Testis (tissue), 3 donors: Measurements from ENCODE around the gene ABHD17B. TPM values are rescaled to one million over a fixed set of nuclear protein-coding genes. Genes with fewer than 3 reads are reported as not detected.

Experiments
- DNase-seq: peaks from one replicate; pipeline ENCODE4 v3.0.0-alpha.2; 2019
- H3K27ac ChIP-seq, 2 donors: fragments of 200-600 bp; sonication (generic); one replicate each; pipeline ENCODE4 v1.5.1; 2019
- H3K27me3 ChIP-seq: fragments of 200-600 bp; sonication (generic); one replicate; pipeline ENCODE4 v1.5.1; 2019
- H3K36me3 ChIP-seq: fragments of 200-600 bp; sonication (generic); one replicate; pipeline ENCODE4 v1.5.1; 2017; ENCODE audit warnings: low read depth; ENCODE audit errors: missing control alignments
- H3K4me1 ChIP-seq: fragments of 200-600 bp; sonication (generic); one replicate; pipeline ENCODE4 v1.5.1; 2019
- H3K4me3 ChIP-seq, 2 donors: fragments of 200-600 bp; sonication (generic); one replicate each; pipeline ENCODE4 v1.5.1; 2017 to 2019
- H3K9me3 ChIP-seq: fragments of 200-600 bp; sonication (generic); one replicate; pipeline ENCODE4 v1.5.1; 2017
- CTCF ChIP-seq, 3 experiments: fragments of 450-650 bp in 2 of 3; fragments of 200-600 bp in 1 of 3; sonication (generic) in 1 of 3; IDR thresholded peaks; one replicate each; pipeline ENCODE4 v1.5.1; 2016 to 2019; ENCODE audit warnings: antibody characterized with exemption in 3 of 3, mild to moderate bottlenecking in 2 of 3, moderate library complexity in 1 of 3
- POLR2A ChIP-seq: fragments of 450-650 bp; IDR thresholded peaks from one replicate; pipeline ENCODE4 v1.6.1; 2017; ENCODE audit warnings: antibody characterized with exemption, mild to moderate bottlenecking, moderate library complexity
- WGBS, 2 donors: methylation state at CpG; one replicate each; pipeline ENCODE4 v1.1.5; 2018; 5-methylcytosine and 5-hydroxymethylcytosine counted together
- intact Hi-C: fragments of 100-400 bp; cut with DNase I; formaldehyde crosslinking; loops from one replicate; pipeline ENCODE4 v1.15.1; 2023; ENCODE audit warnings: low total_unique reads
- polyA plus RNA-seq: library from polyadenylated mRNA; stranded (reverse); fragments of 350-450 nt; fragmentation: Illumina TruSeq; extraction: RNeasy Lipid Tissue Mini Kit (QIAGEN cat#74804); gene quantifications from one replicate; pipeline ENCODE4 v1.2.3, GENCODE V29; 2014; ENCODE audit warnings: low read depth, low replicate concordance; ENCODE audit not compliant: insufficient read depth
- total RNA-seq, 2 donors: library from RNA; depleted of rRNA; stranded (reverse); fragments of >200 nt; gene quantifications; one replicate each; pipeline ENCODE4 v1.2.3, GENCODE V29; 2016

ABHD17B gene
- total and polyA plus RNA-seq, 3 donors from 2014 or later, result 31.3 to 42.2 (median 41.3) TPM

DNA sequence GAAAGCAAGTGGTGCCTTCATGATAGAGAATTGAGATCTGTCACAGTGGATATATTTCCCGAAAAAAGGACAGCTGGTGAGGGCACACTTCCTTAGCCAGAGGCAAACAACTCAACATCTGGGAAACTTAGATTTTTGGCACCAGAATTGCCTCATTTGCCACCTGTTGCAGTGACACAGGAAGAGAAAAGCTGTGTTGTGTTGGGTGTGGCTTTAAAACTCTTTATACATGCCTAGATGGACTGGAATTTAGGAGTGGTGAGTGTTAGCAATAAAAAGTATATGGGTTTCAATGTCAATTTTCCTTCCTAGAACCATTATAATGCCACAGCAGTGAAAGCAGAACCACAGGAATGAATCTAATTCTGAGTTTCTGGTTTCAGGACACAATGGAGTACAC lies 80.1 kb downstream of the ABHD17B start:
- no peak for DNase-seq
- Histone ChIP-seq H3K4me1 (no peaks in the 10 kb centered on the region), H3K4me3 (no peak overlapping the region), H3K27ac (no peak overlapping the region), H3K27me3 (no peaks in the 10 kb centered on the region), H3K36me3 (no peaks in the 10 kb centered on the region), H3K9me3 (no peaks in the 10 kb centered on the region)
- intact Hi-C loops, result no loop called here
- no peak for TF ChIP-seq POLR2A
- no peak for TF ChIP-seq CTCF (IDR thresholded peaks at IDR 0.05)
- 74 to 78% methylated on average over 1 of the region's 1 CpG for WGBS, 2 donors

GRCh38 chr9:71830153-71830552 lies 80.8 kb downstream of the ABHD17B start:
- intact Hi-C loops, result no loop called here
- no peaks in the 10 kb centered on the region for H3K4me1 ChIP-seq
- H3K27me3 ChIP-seq, result no peaks in the 10 kb centered on the region
- DNase-seq, result no peak
- H3K27ac ChIP-seq, result no peak overlapping the region
- TF ChIP-seq CTCF (IDR thresholded peaks at IDR 0.05), result no peak
- TF ChIP-seq POLR2A, result no peak
- no peaks in the 10 kb centered on the region for H3K36me3 ChIP-seq
- no peak overlapping the region for H3K4me3 ChIP-seq
- 60 to 63% methylated on average over 3 of the region's 3 CpGs for WGBS, 2 donors
- H3K9me3 ChIP-seq, result no peaks in the 10 kb centered on the region

DNA sequence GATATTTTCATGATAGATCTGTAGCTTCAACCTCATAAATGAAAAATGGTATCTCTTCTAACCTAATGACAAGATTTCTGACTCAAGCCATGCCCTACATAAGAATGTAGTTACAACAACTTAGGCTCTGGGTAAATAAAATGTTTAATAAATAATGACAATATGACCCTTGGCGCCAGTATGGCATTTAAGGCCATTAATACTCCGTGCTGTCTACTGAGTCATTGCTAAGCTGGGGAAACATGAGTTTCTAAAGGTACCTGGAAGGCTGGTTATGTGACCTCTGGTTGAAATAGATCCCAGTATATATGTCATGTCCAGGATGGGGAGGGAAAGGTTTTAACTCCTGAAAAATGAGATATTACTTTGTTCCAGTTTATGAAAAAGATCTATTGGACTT lies 84.7 kb downstream of the ABHD17B start:
- intact Hi-C loops, result no loop called here
- no peaks in the 10 kb centered on the region for H3K9me3 ChIP-seq
- no peak for DNase-seq
- H3K36me3 ChIP-seq, result no peaks in the 10 kb centered on the region
- WGBS, 2 donors, result 41 to 46% methylated on average over 2 of the region's 2 CpGs
- no peaks in the 10 kb centered on the region for H3K27me3 ChIP-seq
- H3K4me3 ChIP-seq, result no peak overlapping the region
- H3K27ac ChIP-seq, result no peak overlapping the region
- TF ChIP-seq POLR2A (no peak), CTCF (IDR thresholded peaks at IDR 0.05) (no peak)
- peaks cover 8% of the 10 kb centered on the region for H3K4me1 ChIP-seq

DNA sequence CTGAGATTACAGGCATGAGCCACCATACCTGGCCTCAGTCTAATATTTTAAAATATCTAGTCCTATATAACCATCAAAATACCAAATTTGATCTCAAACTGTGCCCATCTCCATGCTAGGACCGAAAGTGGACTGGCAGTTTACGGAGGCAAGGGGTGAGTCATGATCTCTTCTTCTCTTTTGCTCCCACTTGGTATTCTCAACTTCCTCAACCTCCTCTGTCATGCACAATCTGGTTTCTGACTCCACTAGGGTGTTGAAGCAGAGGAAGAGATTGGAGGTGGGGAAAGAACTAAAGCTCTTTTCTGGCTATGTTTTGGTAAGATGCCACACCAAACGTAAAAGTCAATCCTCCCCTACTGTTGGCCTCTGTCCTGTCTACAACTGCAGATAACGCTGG lies 86.7 kb downstream of the ABHD17B start:
- no peak overlapping the region for H3K4me3 ChIP-seq
- 79 to 82% methylated on average over 4 of the region's 4 CpGs for WGBS, 2 donors
- intact Hi-C loops, result no loop called here

More for the DNA sequence above, 86.7 kb downstream of the ABHD17B start:
- Histone ChIP-seq H3K4me1 (peaks cover 8% of the 10 kb centered on the region), H3K27me3 (no peaks in the 10 kb centered on the region), H3K36me3 (no peaks in the 10 kb centered on the region), H3K9me3 (no peaks in the 10 kb centered on the region), H3K27ac (no peak overlapping the region)
- DNase-seq, result no peak
- TF ChIP-seq CTCF (IDR thresholded peaks at IDR 0.05) (no peak), POLR2A (no peak)
